K562 (cell line): ENCODE data around the gene CTTNBP2. TPM values are rescaled to one million over a fixed set of nuclear protein-coding genes. Genes with fewer than 3 reads are reported as not detected.

ENCODE experiments used
- BHLHE40 ChIP-seq: IDR thresholded peaks from 2 replicates; pipeline ENCODE4 v1.6.1; 2011; ENCODE audit warnings: low read length, improper control_type of control experiment
- JUND ChIP-seq, 2 experiments: IDR thresholded peaks; 2 replicates in 1 of 2; 3 replicates in 1 of 2; pipeline ENCODE4 v1.6.1; 2011; ENCODE audit warnings: borderline replicate concordance in 2 of 2, low read depth in 2 of 2, low read length in 2 of 2, improper control_type of control experiment in 1 of 2, missing biosample characterization in 1 of 2, missing genetic modification characterization in 1 of 2, missing genetic modification reagents in 1 of 2
- LEF1 ChIP-seq: fragments of 450-650 bp; IDR thresholded peaks from 2 replicates; pipeline ENCODE4 v1.6.1; 2016; ENCODE audit warnings: mild to moderate bottlenecking
- MGA ChIP-seq: fragments of 450-650 bp; IDR thresholded peaks from 2 replicates; pipeline ENCODE4 v1.6.1; 2016; ENCODE audit warnings: mild to moderate bottlenecking, moderate library complexity
- NFE2 ChIP-seq: IDR thresholded peaks from 2 replicates; pipeline ENCODE4 v1.6.1; 2014; ENCODE audit warnings: antibody characterized with exemption, low read depth
- RCOR1 ChIP-seq, 2 experiments: IDR thresholded peaks; 2 replicates each; pipeline ENCODE4 v1.6.1; 2012; ENCODE audit warnings: low read depth in 2 of 2, low read length in 2 of 2, borderline replicate concordance in 1 of 2, improper control_type of control experiment in 1 of 2
- SETDB1 ChIP-seq: IDR thresholded peaks from one replicate; pipeline ENCODE4 v1.6.1; 2012; ENCODE audit warnings: low read length, control low read depth, inconsistent platforms
- polyA plus RNA-seq, 8 experiments: library from polyadenylated mRNA; depleted of rRNA in 4 of 8; stranded (reverse) in 5 of 8; unstranded in 3 of 8; fragments of >200 nt; fragmentation: Nextera tagmentation in 2 of 8; fragmentation: Illumina TruSeq in 1 of 8; extraction: Ambion mirVana in 2 of 8; extraction: Trizol in 1 of 8; gene quantifications; 2 replicates each; pipeline versions ENCODE4 v1.2.1 to v1.2.3, GENCODE V29; 2011 to 2014; ENCODE audit warnings: inconsistent platforms in 1 of 8, missing spikeins in 1 of 8
- total RNA-seq, 7 experiments: library from RNA; depleted of rRNA in 6 of 7; stranded (reverse); fragments of >200 nt in 6 of 7; fragmentation: Illumina TruSeq in 2 of 7; extraction: Trizol in 2 of 7; gene quantifications; 2 replicates each; pipeline versions ENCODE4 v1.2.1 to v1.2.3, GENCODE V29; 2011 to 2021; ENCODE audit warnings: low replicate concordance in 1 of 7

Gene CTTNBP2
- total and polyA plus RNA-seq, 9 of the 15 experiments (the other 6 are each of a cell fraction or from before 2014, with no cell fraction given): 0.05 TPM; not detected in 8

- TF ChIP-seq MGA (no peak), BHLHE40 (0 out of 2 replicates have a peak, but pooled peaks have one; percentile 28), NFE2 (peak; percentile 76), LEF1 (no peak), SETDB1 (no peak), JUND (IDR thresholded peaks at IDR 0.05; ENCODE audit: borderline replicate concordance, low read depth, low read length) (no peak), JUND (tag; IDR thresholded peaks at IDR 0.05; ENCODE audit: borderline replicate concordance, low read depth, low read length) (peak; percentile 23; the same call in 1 of the 3 replicates), RCOR1 (IDR thresholded peaks at IDR 0.05; ENCODE audit: borderline replicate concordance in 1 of 2, low read depth in 2 of 2, low read length in 2 of 2) (peak; percentile 6 to 69; a peak in 1 of 4 replicates)
These were observed 113.1 kb downstream of the CTTNBP2 start (continued) for GRCh38 chr7:117759950-117760640.
